BJ (cell line): ENCODE measurements around the gene APOBEC3B. TPM values are rescaled to one million over a fixed set of nuclear protein-coding genes. Genes with fewer than 3 reads are reported as not detected.
A peak's percentile ranks its signal among the peaks of the same experiment; 100 is the strongest.
"Not testable (repeated sequence)": the region's sequence is repeated elsewhere in the genome, so short reads cannot be mapped to it uniquely, and the experiment has no call there.

Source experiments
- CTCF ChIA-PET: fragments of 350-600 bp; formaldehyde crosslinking; extraction: SDS; loops from one replicate; lab custom pipeline; 2021; ENCODE audit warnings: antibody characterized with exemption, inconsistent platforms; lab: Yijun Ruan, JAX
- POLR2A ChIA-PET: fragments of 300-600 bp; sonication (Branson Sonifier 250); formaldehyde crosslinking; extraction: SDS; loops from one replicate; lab custom pipeline; 2021; ENCODE audit warnings: antibody characterized with exemption; lab: Charles Lee
- DNase-seq: peaks from one replicate; pipeline ENCODE4 v3.0.0-alpha.2; 2011; ENCODE audit warnings: low read depth
- H3K27me3 ChIP-seq: 2 replicates; pipeline ENCODE4 v1.6.0; 2011; ENCODE audit warnings: low read length; ENCODE audit not compliant: control insufficient read depth, insufficient read depth
- H3K36me3 ChIP-seq: 2 replicates; pipeline ENCODE4 v1.5.1; 2011; ENCODE audit warnings: low read length; ENCODE audit not compliant: control insufficient read depth, insufficient read depth
- H3K4me3 ChIP-seq: 2 replicates; pipeline ENCODE4 v1.5.1; 2011; ENCODE audit warnings: low read depth, mild to moderate bottlenecking, control low read depth, low read length
- CTCF ChIP-seq: IDR thresholded peaks from 2 replicates; pipeline ENCODE4 v1.5.1; 2011; ENCODE audit warnings: low read depth, mild to moderate bottlenecking, control low read depth, inconsistent platforms, low read length, moderate library complexity; ENCODE audit not compliant: insufficient read depth
- polyA plus RNA-seq: library from polyadenylated mRNA; depleted of rRNA; stranded (reverse); fragments of >200 nt; gene quantifications from 2 replicates; pipeline ENCODE4 v1.2.3, GENCODE V29; 2011

The APOBEC3B gene
- polyA plus RNA-seq, 1 experiment = 16.0 TPM

- Histone ChIP-seq H3K4me3 (no peak overlapping the region), H3K36me3 (no peaks in the 10 kb centered on the region; the same call in 1 of the 2 replicates), H3K27me3 (no peaks in the 10 kb centered on the region)
- CTCF ChIA-PET = interaction anchor here (1.0 kb wide), 1 partner anchor 91 kb away, joined by 3 read pairs; no protein-coding TSS in a partner anchor
- POLR2A ChIA-PET = no interaction called here
- TF ChIP-seq CTCF = no peak
- no peak for DNase-seq
Measured at GRCh38 chr22:39029227-39029626, 47.1 kb downstream of the APOBEC3B start.

GRCh38 chr22:39030705-39031104, 48.6 kb downstream of the APOBEC3B start:
- Histone ChIP-seq H3K27me3 (no peaks in the 10 kb centered on the region), H3K4me3 (no peak overlapping the region), H3K36me3 (no peaks in the 10 kb centered on the region)
- ChIA-PET CTCF (no interaction called here), POLR2A (no interaction called here)
- no peak for TF ChIP-seq CTCF
- DNase-seq = no peak

GRCh38 chr22:39031434-39032295, 49.5 kb downstream of the APOBEC3B start:
- H3K36me3 ChIP-seq, DNase-seq, POLR2A ChIA-PET, CTCF ChIA-PET, H3K4me3 ChIP-seq, H3K27me3 ChIP-seq: not testable (repeated sequence)

- DNase-seq, H3K4me3 ChIP-seq, CTCF ChIA-PET, H3K36me3 ChIP-seq, POLR2A ChIA-PET, H3K27me3 ChIP-seq: not testable (repeated sequence)
Measured at GRCh38 chr22:39037071-39037470, 54.9 kb downstream of the APOBEC3B start.

GRCh38 chr22:39039306-39040126, 57.4 kb downstream of the APOBEC3B start:
- POLR2A ChIA-PET = no interaction called here

GRCh38 chr22:39040155-39040537, 58.0 kb downstream of the APOBEC3B start:
- CTCF ChIA-PET = interaction anchor here (0.7 to 1.4 kb wide), 3 partner anchors 13 to 170 kb away, joined by 3 to 6 read pairs (median 3); no protein-coding TSS in a partner anchor
- DNase-seq, H3K36me3 ChIP-seq, H3K27me3 ChIP-seq, POLR2A ChIA-PET: not testable (repeated sequence)
- peak overlapping the region; percentile 13 for H3K4me3 ChIP-seq

More at GRCh38 chr22:39039306-39040126, 57.4 kb downstream of the APOBEC3B start:
- Histone ChIP-seq H3K27me3 (no peaks in the 10 kb centered on the region), H3K4me3 (no peak overlapping the region), H3K36me3 (peaks cover 1% of the 10 kb centered on the region; the same call in 1 of the 2 replicates)
- CTCF ChIA-PET = interaction anchor here (0.7 to 1.4 kb wide), 3 partner anchors 13 to 170 kb away, joined by 3 to 6 read pairs (median 3); no protein-coding TSS in a partner anchor
- no peak for DNase-seq
- TF ChIP-seq CTCF = no peak
